Caco-2 (cell line): ENCODE results near the gene ANXA3. TPM values are rescaled to one million over a fixed set of nuclear protein-coding genes. Genes with fewer than 3 reads are reported as not detected.

Experiments
- BruUV-seq: library from RNA; stranded (reverse); fragments of 400-500 nt; replicated peaks from 2 replicates; lab custom pipeline; 2021; lab: Mats Ljungman, UMichigan
- CTCF ChIA-PET: fragments of 300-600 bp; sonication (Branson Sonifier 250); formaldehyde crosslinking; loops from one replicate; lab custom pipeline; 2022; ENCODE audit warnings: antibody characterized with exemption; lab: Charles Lee
- POLR2A ChIA-PET: fragments of 300-600 bp; sonication (Branson Sonifier 250); formaldehyde crosslinking; loops from one replicate; lab custom pipeline; 2022; ENCODE audit warnings: antibody characterized with exemption; lab: Charles Lee
- DNase-seq, 2 experiments: peaks; one replicate each; pipeline versions ENCODE4 v3.0.0 to v3.0.0-alpha.2; 2020 to 2022
- H3K27me3 ChIP-seq: replicated peaks from 2 replicates; pipeline ENCODE4 v1.6.0; 2011; ENCODE audit warnings: low read length; ENCODE audit not compliant: control insufficient read depth, insufficient read depth
- H3K36me3 ChIP-seq: 2 replicates; pipeline ENCODE4 v1.5.1; 2011; ENCODE audit warnings: low read length; ENCODE audit not compliant: control insufficient read depth, insufficient read depth
- H3K4me1 ChIP-seq: fragments of 250-450 bp; sonication (Bioruptor Pico); 2 replicates; pipeline ENCODE4 v1.5.1; 2020; ENCODE audit warnings: mild to moderate bottlenecking
- H3K4me3 ChIP-seq: 2 replicates; pipeline ENCODE4 v1.5.1; 2011; ENCODE audit warnings: low read depth, mild to moderate bottlenecking, control low read depth, low read length
- H3K9me3 ChIP-seq: fragments of 250-450 bp; sonication (Bioruptor Pico); 2 replicates; pipeline ENCODE4 v1.5.1; 2020; ENCODE audit warnings: mild to moderate bottlenecking, moderate library complexity
- H3K27ac Mint-ChIP-seq: one replicate; pipeline ENCODE4 v1.8.0; 2022; ENCODE audit warnings: mixed read lengths; ENCODE audit not compliant: unreplicated experiment
- H3K27me3 Mint-ChIP-seq: one replicate; pipeline ENCODE4 v1.8.0; 2022; ENCODE audit warnings: mixed read lengths; ENCODE audit not compliant: insufficient read depth, unreplicated experiment
- H3K36me3 Mint-ChIP-seq: one replicate; pipeline ENCODE4 v1.8.0; 2022; ENCODE audit warnings: mild to moderate bottlenecking, mixed read lengths; ENCODE audit not compliant: insufficient read depth, unreplicated experiment
- H3K4me1 Mint-ChIP-seq: one replicate; pipeline ENCODE4 v1.8.0; 2022; ENCODE audit warnings: low read depth, mixed read lengths; ENCODE audit not compliant: unreplicated experiment
- H3K4me3 Mint-ChIP-seq: one replicate; pipeline ENCODE4 v1.8.0; 2022; ENCODE audit warnings: mild to moderate bottlenecking, moderate library complexity, mixed read lengths; ENCODE audit not compliant: unreplicated experiment
- H3K9me3 Mint-ChIP-seq: one replicate; pipeline ENCODE4 v1.8.0; 2022; ENCODE audit warnings: mixed read lengths; ENCODE audit not compliant: unreplicated experiment
- CTCF ChIP-seq, 2 experiments: fragments of 200-600 bp in 1 of 2; IDR thresholded peaks; 1 replicate in 1 of 2; 2 replicates in 1 of 2; pipeline versions ENCODE4 v1.5.1 to v1.8.0; 2011 to 2022; ENCODE audit warnings: antibody characterized with exemption in 1 of 2, control low read depth in 1 of 2, inconsistent platforms in 1 of 2, low read depth in 1 of 2, low read length in 1 of 2, mild to moderate bottlenecking in 1 of 2, moderate library complexity in 1 of 2; ENCODE audit not compliant: insufficient read depth in 1 of 2, severe bottlenecking in 1 of 2, unreplicated experiment in 1 of 2
- intact Hi-C: fragments of 100-400 bp; cut with micrococcal nuclease; formaldehyde crosslinking; loops from one replicate; pipeline ENCODE4 v1.10.0; 2022; ENCODE audit not compliant: unreplicated experiment
- total RNA-seq: library from RNA; stranded (reverse); gene quantifications from 2 replicates; pipeline ENCODE4 v1.2.3, GENCODE V29; 2022

Gene ANXA3
- total RNA-seq, 1 experiment from 2014 or later: 361 TPM

DNA sequence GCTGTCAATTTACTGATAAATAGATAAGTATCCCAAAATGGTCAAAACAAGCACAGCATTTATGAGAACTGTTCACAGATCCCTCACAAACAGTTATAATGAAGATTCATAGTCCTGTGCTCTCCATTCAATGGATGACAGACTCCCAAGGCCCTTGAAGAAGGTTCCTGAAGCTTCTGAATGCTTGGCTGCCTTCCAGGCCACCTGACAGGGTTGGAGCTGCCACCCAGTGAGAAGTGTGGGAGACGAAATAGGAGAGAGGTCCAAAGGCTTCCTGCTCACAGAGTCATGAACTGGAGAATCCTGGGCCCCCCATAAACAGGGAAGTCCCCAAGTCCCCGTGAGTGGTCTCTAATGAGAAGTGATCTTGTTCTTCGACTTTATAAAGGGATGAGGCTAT is 26.0 kb upstream of the ANXA3 start:
- Mint-ChIP-seq H3K9me3 (no peaks in the 10 kb centered on the region), H3K4me3 (no peak overlapping the region), H3K36me3 (peaks cover 7% of the 10 kb centered on the region), H3K27me3 (no peaks in the 10 kb centered on the region), H3K27ac (no peak overlapping the region), H3K4me1 (peaks cover 8% of the 10 kb centered on the region)
- Histone ChIP-seq H3K36me3 (no peaks in the 10 kb centered on the region; the same call in 1 of the 2 replicates), H3K9me3 (no peaks in the 10 kb centered on the region), H3K27me3 (no peaks in the 10 kb centered on the region), H3K4me3 (no peak overlapping the region), H3K4me1 (no peaks in the 10 kb centered on the region)
- TF ChIP-seq CTCF (IDR thresholded peaks at IDR 0.05; ENCODE audit: insufficient read depth in 1 of 2, low read depth in 1 of 2, low read length in 1 of 2, severe bottlenecking in 1 of 2, unreplicated experiment in 1 of 2): no peak
- intact Hi-C loops: no loop called here
- BruUV-seq: no TSS peak
- ChIA-PET POLR2A (no interaction called here), CTCF (interaction anchor here (0.6 kb wide), 1 partner anchor 467 kb away, joined by 3 read pairs; no protein-coding TSS in a partner anchor)
- DNase-seq: no peak

GRCh38 chr4:78527103-78527502 is 24.5 kb upstream of the ANXA3 start:
- intact Hi-C loops: no loop called here
- H3K9me3 ChIP-seq: no peaks in the 10 kb centered on the region
- Mint-ChIP-seq H3K27ac (no peak overlapping the region), H3K36me3 (peaks cover 8% of the 10 kb centered on the region), H3K4me3 (no peak overlapping the region), H3K4me1 (peaks cover 11% of the 10 kb centered on the region), H3K27me3 (no peaks in the 10 kb centered on the region), H3K9me3 (no peaks in the 10 kb centered on the region)
- no peak overlapping the region for H3K4me3 ChIP-seq
- ChIA-PET CTCF (no interaction called here), POLR2A (no interaction called here)
- DNase-seq: no peak
- BruUV-seq: no TSS peak
- no peak for TF ChIP-seq CTCF (IDR thresholded peaks at IDR 0.05; ENCODE audit: insufficient read depth in 1 of 2, low read depth in 1 of 2, low read length in 1 of 2, severe bottlenecking in 1 of 2, unreplicated experiment in 1 of 2)
- H3K36me3 ChIP-seq: no peaks in the 10 kb centered on the region; the same call in 1 of the 2 replicates
- H3K4me1 ChIP-seq: no peaks in the 10 kb centered on the region
- no peaks in the 10 kb centered on the region for H3K27me3 ChIP-seq

GRCh38 chr4:78527555-78527954 is 24.0 kb upstream of the ANXA3 start:
- Histone ChIP-seq H3K4me3 (no peak overlapping the region), H3K36me3 (no peaks in the 10 kb centered on the region; the same call in 1 of the 2 replicates), H3K27me3 (no peaks in the 10 kb centered on the region), H3K9me3 (no peaks in the 10 kb centered on the region), H3K4me1 (no peaks in the 10 kb centered on the region)
- Mint-ChIP-seq H3K27me3 (no peaks in the 10 kb centered on the region), H3K9me3 (no peaks in the 10 kb centered on the region), H3K27ac (no peak overlapping the region), H3K4me1 (peaks cover 15% of the 10 kb centered on the region), H3K4me3 (no peak overlapping the region), H3K36me3 (peaks cover 11% of the 10 kb centered on the region)
- CTCF ChIA-PET: no interaction called here
- intact Hi-C loops: no loop called here
- TF ChIP-seq CTCF (IDR thresholded peaks at IDR 0.05; ENCODE audit: insufficient read depth in 1 of 2, low read depth in 1 of 2, low read length in 1 of 2, severe bottlenecking in 1 of 2, unreplicated experiment in 1 of 2): no peak
- POLR2A ChIA-PET: no interaction called here
- DNase-seq: no peak
- BruUV-seq: no TSS peak
